Midbrain (tissue), 1 donor: ENCODE data around the gene SMIM34.
"Not testable (repeated sequence)": the region's sequence is repeated elsewhere in the genome, so short reads cannot be mapped to it uniquely, and the experiment has no call there.

Experiments
- DNase-seq: peaks from one replicate; lab custom pipeline; 2025; lab: John Stamatoyannopoulos, UW

Gene SMIM34

DNA sequence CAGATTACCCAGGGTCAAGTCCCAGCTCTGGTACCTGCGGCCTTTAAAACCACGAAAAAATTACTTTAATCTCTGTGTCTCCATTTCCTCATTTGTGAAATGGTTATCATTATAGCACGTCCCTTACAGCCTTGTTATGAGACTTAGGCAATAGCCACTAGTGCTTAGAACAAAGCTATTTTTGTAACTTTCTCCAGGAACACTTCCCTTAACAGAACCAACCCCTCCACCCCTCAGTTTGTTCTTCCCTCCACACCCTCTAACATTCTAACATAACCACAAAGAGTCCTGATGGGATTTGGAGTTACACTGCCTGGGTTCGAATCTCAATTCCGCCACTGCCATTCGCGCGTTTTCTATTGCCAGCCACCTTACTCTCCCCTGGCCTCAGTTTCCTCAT lies 49.3 kb downstream of the SMIM34 start:
- not testable (repeated sequence) for DNase-seq

DNA sequence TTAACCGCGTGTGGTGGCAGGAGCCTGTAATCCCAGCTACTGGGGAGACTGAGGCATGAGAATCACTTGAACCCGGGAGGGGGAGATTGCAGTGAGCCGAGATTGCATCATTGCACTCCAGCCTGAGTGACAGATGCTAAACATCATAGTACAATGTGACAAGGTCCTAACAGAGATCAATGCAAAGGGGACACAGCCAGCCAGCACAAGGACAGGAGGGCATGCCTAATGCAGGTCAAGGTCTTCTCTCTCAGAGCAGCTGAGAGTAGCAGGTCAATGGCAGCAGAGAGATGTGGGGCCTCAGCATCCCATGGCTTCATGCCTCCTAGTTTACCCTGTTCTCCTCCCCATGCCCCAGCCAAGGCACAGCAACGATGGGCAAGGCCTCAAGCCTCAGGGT lies 51.4 kb downstream of the SMIM34 start:
- DNase-seq = no peak

DNA sequence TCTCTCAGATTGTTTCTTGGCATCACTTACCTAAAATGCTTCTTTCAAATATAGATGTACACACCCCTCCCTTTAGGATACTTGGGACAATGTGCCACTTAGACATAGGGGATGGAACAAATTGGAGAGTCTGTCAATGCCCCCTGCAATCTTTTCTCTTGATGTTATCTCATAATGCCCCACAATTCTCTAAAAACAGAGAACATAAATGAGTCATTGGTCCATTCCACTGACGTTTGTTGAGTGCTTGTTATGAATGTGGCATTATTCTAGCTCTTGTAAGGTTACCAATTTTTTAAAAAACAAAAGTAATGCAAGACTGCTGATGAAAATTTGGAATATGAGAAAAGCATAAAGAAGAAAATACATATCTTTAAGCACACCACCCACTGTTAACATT lies 54.0 kb downstream of the SMIM34 start:
- DNase-seq = no peak
